ENCODE results near the gene ASRGL1.

DNA sequence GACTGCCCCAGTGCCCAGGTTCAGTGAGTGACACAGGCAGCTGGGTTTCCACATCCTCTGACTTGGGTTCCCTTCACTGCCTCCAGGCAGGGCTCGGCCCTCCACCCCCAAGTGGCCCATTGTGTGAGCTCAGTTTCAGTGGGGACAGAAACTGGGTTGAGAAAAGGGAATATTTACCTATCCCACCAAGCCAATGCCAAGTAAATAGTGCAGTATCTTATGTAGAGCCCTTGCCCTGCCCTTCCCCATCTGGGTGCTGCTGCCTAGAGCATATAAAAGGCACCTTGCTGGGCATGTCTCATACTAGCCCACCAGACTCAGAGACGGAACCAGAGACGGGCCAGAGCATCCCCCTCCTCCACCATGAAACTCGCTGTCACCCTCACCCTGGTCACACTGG lies 81.5 kb downstream of the ASRGL1 start, which contains the start of gene SCGB1A1:
- TF ChIP-seq, protein P1, sequence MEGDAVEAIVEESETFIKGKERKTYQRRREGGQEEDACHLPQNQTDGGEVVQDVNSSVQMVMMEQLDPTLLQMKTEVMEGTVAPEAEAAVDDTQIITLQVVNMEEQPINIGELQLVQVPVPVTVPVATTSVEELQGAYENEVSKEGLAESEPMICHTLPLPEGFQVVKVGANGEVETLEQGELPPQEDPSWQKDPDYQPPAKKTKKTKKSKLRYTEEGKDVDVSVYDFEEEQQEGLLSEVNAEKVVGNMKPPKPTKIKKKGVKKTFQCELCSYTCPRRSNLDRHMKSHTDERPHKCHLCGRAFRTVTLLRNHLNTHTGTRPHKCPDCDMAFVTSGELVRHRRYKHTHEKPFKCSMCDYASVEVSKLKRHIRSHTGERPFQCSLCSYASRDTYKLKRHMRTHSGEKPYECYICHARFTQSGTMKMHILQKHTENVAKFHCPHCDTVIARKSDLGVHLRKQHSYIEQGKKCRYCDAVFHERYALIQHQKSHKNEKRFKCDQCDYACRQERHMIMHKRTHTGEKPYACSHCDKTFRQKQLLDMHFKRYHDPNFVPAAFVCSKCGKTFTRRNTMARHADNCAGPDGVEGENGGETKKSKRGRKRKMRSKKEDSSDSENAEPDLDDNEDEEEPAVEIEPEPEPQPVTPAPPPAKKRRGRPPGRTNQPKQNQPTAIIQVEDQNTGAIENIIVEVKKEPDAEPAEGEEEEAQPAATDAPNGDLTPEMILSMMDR (IDR thresholded peaks at IDR 0.05) = no peak
- TF ChIP-seq POLR2A (IDR thresholded peaks at IDR 0.05) = no peak
- no peak for TF ChIP-seq POLR2AphosphoS5 (IDR thresholded peaks at IDR 0.05)

Measured in gastroesophageal sphincter (tissue), 3 donors.